ENCODE data around the gene ZNF774. TPM values are rescaled to one million over a fixed set of nuclear protein-coding genes. Genes with fewer than 3 reads are reported as not detected.
"Not testable (repeated sequence)": the region's sequence is repeated elsewhere in the genome, so short reads cannot be mapped to it uniquely, and the experiment has no call there.

ZNF774 gene

GRCh38 chr15:90408657-90409056 is 56.6 kb downstream of the ZNF774 start:
- no peak overlapping the region for H3K23ac ChIP-seq (ENCODE audit: low read length)

GRCh38 chr15:90409587-90409986 is 57.5 kb downstream of the ZNF774 start:
- H2AK5ac ChIP-seq (ENCODE audit: low read length); DNase-seq; H3K9ac ChIP-seq (ENCODE audit: low read length); H3K23ac ChIP-seq (ENCODE audit: low read length); H3K79me1 ChIP-seq (ENCODE audit: low read length); H2BK5ac ChIP-seq (ENCODE audit: low read length); H3K27ac ChIP-seq (ENCODE audit: low read depth, low read length); H3K4me2 ChIP-seq (ENCODE audit: low read length); H3K4me3 ChIP-seq (ENCODE audit: low read length); H4K5ac ChIP-seq (ENCODE audit: low read length); H2BK15ac ChIP-seq (replicated peaks; ENCODE audit: low read depth); H3K56ac ChIP-seq (ENCODE audit: low read length); H3K4ac ChIP-seq (ENCODE audit: low read depth, low read length); H3K36me3 ChIP-seq (ENCODE audit: control insufficient read depth, insufficient read depth, low read length); H3K27me3 ChIP-seq (ENCODE audit: insufficient read depth, low read length, poor library complexity); H2BK120ac ChIP-seq (ENCODE audit: low read depth, low read length); H3K18ac ChIP-seq (ENCODE audit: low read length): not testable (repeated sequence)
- no CpG with 5 or more reads among the region's 3 CpGs for WGBS (ENCODE audit: extremely low coverage, insufficient coverage, low lambda C conversion rate)
- Histone ChIP-seq H3K4me1 (ENCODE audit: control insufficient read depth, low read depth, low read length) (peaks cover 21% of the 10 kb centered on the region), H3K79me2 (ENCODE audit: control insufficient read depth, insufficient read depth, low read length) (peaks cover 33% of the 10 kb centered on the region), H4K8ac (ENCODE audit: low read depth, low read length) (peak overlapping the region; percentile 13)

More at GRCh38 chr15:90408657-90409056, 56.6 kb downstream of the ZNF774 start:
- no peaks in the 10 kb centered on the region for H3K27me3 ChIP-seq (ENCODE audit: insufficient read depth, low read length, poor library complexity)
- no peak overlapping the region for H3K18ac ChIP-seq (ENCODE audit: low read length)
- DNase-seq, result no peak
- H3K4me2 ChIP-seq (ENCODE audit: low read length), result no peak overlapping the region
- H2AK5ac ChIP-seq (ENCODE audit: low read length), result no peak overlapping the region
- no peak overlapping the region for H3K56ac ChIP-seq (ENCODE audit: low read length)
- no peak overlapping the region for H4K5ac ChIP-seq (ENCODE audit: low read length)
- no peak overlapping the region for H3K27ac ChIP-seq (ENCODE audit: low read depth, low read length)
- peaks cover 16% of the 10 kb centered on the region for H3K4me1 ChIP-seq (ENCODE audit: control insufficient read depth, low read depth, low read length)
- no CpG with 5 or more reads among the region's 3 CpGs for WGBS (ENCODE audit: extremely low coverage, insufficient coverage, low lambda C conversion rate)
- H3K4me3 ChIP-seq (ENCODE audit: low read length), result no peak overlapping the region
- no peak overlapping the region for H2BK5ac ChIP-seq (ENCODE audit: low read length)
- no peaks in the 10 kb centered on the region for H3K36me3 ChIP-seq (ENCODE audit: control insufficient read depth, insufficient read depth, low read length)
- no peak overlapping the region for H2BK15ac ChIP-seq (replicated peaks; ENCODE audit: low read depth)
- no peak overlapping the region for H3K4ac ChIP-seq (ENCODE audit: low read depth, low read length)
- no peak overlapping the region for H2BK120ac ChIP-seq (ENCODE audit: low read depth, low read length)
- no peaks in the 10 kb centered on the region for H3K79me1 ChIP-seq (ENCODE audit: low read length)
- H4K8ac ChIP-seq (ENCODE audit: low read depth, low read length), result no peak overlapping the region
- H3K79me2 ChIP-seq (ENCODE audit: control insufficient read depth, insufficient read depth, low read length), result peaks cover 38% of the 10 kb centered on the region
- no peak overlapping the region for H3K9ac ChIP-seq (ENCODE audit: low read length)

DNA sequence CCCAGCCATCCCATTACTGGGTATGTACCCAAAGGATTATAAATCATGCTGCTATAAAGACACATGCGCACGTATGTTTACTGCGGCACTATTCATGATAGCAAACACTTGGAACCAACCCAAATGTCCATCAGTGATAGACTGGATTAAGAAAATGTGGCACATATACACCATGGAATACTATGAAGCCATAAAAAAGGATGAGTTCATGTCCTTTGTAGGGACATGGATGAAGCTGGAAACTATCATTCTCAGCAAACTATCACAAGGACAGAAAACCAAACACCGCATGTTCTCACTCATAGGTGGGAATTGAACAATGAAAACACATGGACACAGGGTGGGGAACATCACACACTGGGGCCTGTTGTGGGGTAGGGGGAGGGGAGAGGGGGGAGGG is 58.2 kb downstream of the ZNF774 start:
- WGBS (ENCODE audit: extremely low coverage, insufficient coverage, low lambda C conversion rate), result no CpG with 5 or more reads among the region's 4 CpGs
- H3K4ac ChIP-seq (ENCODE audit: low read depth, low read length); H2BK120ac ChIP-seq (ENCODE audit: low read depth, low read length): not testable (repeated sequence)

DNA sequence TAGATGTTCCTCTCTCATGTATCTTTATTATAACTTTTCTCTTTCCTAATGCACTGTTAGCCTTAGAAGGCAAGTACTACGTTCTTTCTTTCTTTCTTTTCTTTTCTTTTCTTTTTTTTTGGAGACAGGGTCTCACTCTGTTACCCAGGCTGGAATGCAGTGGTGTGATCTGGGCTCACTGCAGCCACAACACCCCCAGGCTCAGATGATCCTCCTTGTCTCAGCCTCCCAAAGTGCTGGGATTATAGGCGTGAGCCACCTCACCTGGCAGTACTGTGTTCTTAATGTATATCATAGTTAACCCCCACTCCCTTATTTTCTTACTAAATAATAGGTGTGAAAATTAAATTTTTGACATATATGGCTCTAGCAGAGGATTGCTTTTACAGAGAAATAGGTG is 59.1 kb downstream of the ZNF774 start:
- Histone ChIP-seq H3K18ac (ENCODE audit: low read length) (no peak overlapping the region), H3K23ac (ENCODE audit: low read length) (no peak overlapping the region), H4K5ac (ENCODE audit: low read length) (no peak overlapping the region), H2BK5ac (ENCODE audit: low read length) (no peak overlapping the region), H3K9ac (ENCODE audit: low read length) (no peak overlapping the region), H3K79me2 (ENCODE audit: control insufficient read depth, insufficient read depth, low read length) (peaks cover 35% of the 10 kb centered on the region), H3K4ac (ENCODE audit: low read depth, low read length) (no peak overlapping the region), H3K36me3 (ENCODE audit: control insufficient read depth, insufficient read depth, low read length) (no peaks in the 10 kb centered on the region), H3K27me3 (ENCODE audit: insufficient read depth, low read length, poor library complexity) (no peaks in the 10 kb centered on the region), H3K79me1 (ENCODE audit: low read length) (peaks cover 8% of the 10 kb centered on the region), H3K56ac (ENCODE audit: low read length) (no peak overlapping the region), H3K27ac (ENCODE audit: low read depth, low read length) (no peak overlapping the region), H2BK15ac (replicated peaks; ENCODE audit: low read depth) (no peak overlapping the region), H2BK120ac (ENCODE audit: low read depth, low read length) (no peak overlapping the region), H3K4me2 (ENCODE audit: low read length) (no peak overlapping the region), H3K4me1 (ENCODE audit: control insufficient read depth, low read depth, low read length) (peaks cover 27% of the 10 kb centered on the region), H2AK5ac (ENCODE audit: low read length) (no peak overlapping the region), H4K8ac (ENCODE audit: low read depth, low read length) (no peak overlapping the region), H3K4me3 (ENCODE audit: low read length) (no peak overlapping the region)
- no CpG with 5 or more reads among the region's 2 CpGs for WGBS (ENCODE audit: extremely low coverage, insufficient coverage, low lambda C conversion rate)
- DNase-seq, result peak; percentile 63

More for the DNA sequence above, 58.2 kb downstream of the ZNF774 start:
- H3K79me2 ChIP-seq (ENCODE audit: control insufficient read depth, insufficient read depth, low read length), result peaks cover 33% of the 10 kb centered on the region
- not testable (repeated sequence) for H3K4me3 ChIP-seq (ENCODE audit: low read length); H3K18ac ChIP-seq (ENCODE audit: low read length); H3K36me3 ChIP-seq (ENCODE audit: control insufficient read depth, insufficient read depth, low read length); H3K9ac ChIP-seq (ENCODE audit: low read length); H2AK5ac ChIP-seq (ENCODE audit: low read length); H4K8ac ChIP-seq (ENCODE audit: low read depth, low read length); H3K56ac ChIP-seq (ENCODE audit: low read length); H3K23ac ChIP-seq (ENCODE audit: low read length); H3K27ac ChIP-seq (ENCODE audit: low read depth, low read length); H2BK15ac ChIP-seq (replicated peaks; ENCODE audit: low read depth); H3K27me3 ChIP-seq (ENCODE audit: insufficient read depth, low read length, poor library complexity); H3K79me1 ChIP-seq (ENCODE audit: low read length); H2BK5ac ChIP-seq (ENCODE audit: low read length); H4K5ac ChIP-seq (ENCODE audit: low read length); H3K4me2 ChIP-seq (ENCODE audit: low read length); DNase-seq
- H3K4me1 ChIP-seq (ENCODE audit: control insufficient read depth, low read depth, low read length), result peaks cover 24% of the 10 kb centered on the region

Small RNA genes within 50 kb of the gene (small RNA-seq; reads per million reads assigned to genes)
- not detected for gene NDUFA3P4 (ENCODE audit: insufficient read depth)

All from mesendoderm (in vitro differentiated cells).